K562 (cell line): ENCODE results near the gene APOC1. TPM values are rescaled to one million over a fixed set of nuclear protein-coding genes. Genes with fewer than 3 reads are reported as not detected.

ENCODE experiments used
- ATAC-seq: fragments of 200-7000 bp; cut with Tn5 transposase; 3 replicates; pipeline ENCODE4 v1.9.1; 2020; ENCODE audit warnings: moderate library complexity
- BruUV-seq: library from RNA; stranded (reverse); fragments of 400-500 nt; replicated peaks from 2 replicates; lab custom pipeline; 2021; lab: Mats Ljungman, UMichigan
- CTCF ChIA-PET: fragments of 300-600 bp; formaldehyde crosslinking; extraction: SDS; loops from one replicate; lab custom pipeline; 2021; ENCODE audit warnings: low intra/inter-chr PET ratio; lab: Yijun Ruan, JAX
- POLR2A ChIA-PET: fragments of 300-600, 350-650 bp; sonication (Branson Sonifier 250); formaldehyde crosslinking; extraction: SDS; loops from one replicate; lab custom pipeline; 2021; ENCODE audit warnings: antibody characterized with exemption, inconsistent platforms; lab: Yijun Ruan, JAX
- DNase-seq, 4 experiments: peaks; one replicate each; pipeline versions ENCODE4 v3.0.0 to v3.0.0-alpha.2; 2011 to 2018; ENCODE audit warnings: low spot score in 3 of 4, mixed read lengths in 3 of 4; ENCODE audit errors: extremely low read depth in 1 of 4
- FAIRE-seq: peaks from 2 replicates; lab custom pipeline; 2011; peaks lifted over from hg19 to GRCh38; lab: Jason Lieb, UNC
- H2AFZ ChIP-seq: 2 replicates; pipeline ENCODE4 v1.6.0; 2011; ENCODE audit warnings: low read depth, low read length, control low read depth, inconsistent platforms
- H3K27ac ChIP-seq: fragments of 200-600 bp; 3 replicates; pipeline ENCODE4 v1.8.0; 2011; ENCODE audit warnings: low read depth, mild to moderate bottlenecking, control low read depth, inconsistent platforms, low read length, moderate library complexity, mixed read lengths; ENCODE audit errors: extremely low read depth
- H3K27me3 ChIP-seq, 2 experiments: fragments of 300-600 bp in 1 of 2; 2 replicates in 1 of 2; 3 replicates in 1 of 2; pipeline versions ENCODE4 v1.6.0 to v1.8.0; 2011; ENCODE audit warnings: inconsistent platforms in 2 of 2, low read length in 2 of 2, mild to moderate bottlenecking in 1 of 2, mixed read lengths in 1 of 2, moderate library complexity in 1 of 2; ENCODE audit not compliant: control insufficient read depth in 2 of 2, insufficient read depth in 2 of 2
- H3K36me3 ChIP-seq: fragments of 300-600 bp; 3 replicates; pipeline ENCODE4 v1.8.0; 2011; ENCODE audit warnings: mild to moderate bottlenecking, low read length, inconsistent platforms; ENCODE audit not compliant: control insufficient read depth, insufficient read depth
- H3K4me1 ChIP-seq, 2 experiments: fragments of 200-600 bp in 1 of 2; replicated peaks in 1 of 2; 2 replicates in 1 of 2; 3 replicates in 1 of 2; pipeline versions ENCODE4 v1.5.1 to v1.8.0; 2011; ENCODE audit warnings: inconsistent platforms in 2 of 2, low read length in 2 of 2, mild to moderate bottlenecking in 1 of 2, mixed read lengths in 1 of 2, moderate library complexity in 1 of 2; ENCODE audit not compliant: control insufficient read depth in 2 of 2, insufficient read depth in 2 of 2
- H3K4me2 ChIP-seq: 2 replicates; pipeline ENCODE4 v1.6.1; 2011; ENCODE audit warnings: low read length, control low read depth, inconsistent platforms, mixed read lengths; ENCODE audit not compliant: insufficient read depth
- H3K4me3 ChIP-seq: fragments of 200-600 bp; sonication (generic), shearing (Covaris generic); 2 replicates; pipeline ENCODE4 v1.5.1; 2016; ENCODE audit warnings: control low read depth, inconsistent platforms
- H3K79me2 ChIP-seq: fragments of 200-600 bp; 3 replicates; pipeline ENCODE4 v1.8.0; 2011; ENCODE audit warnings: low read length, inconsistent platforms; ENCODE audit not compliant: control insufficient read depth, insufficient read depth
- H3K9ac ChIP-seq, 2 experiments: 2 replicates each; pipeline versions ENCODE4 v1.6.0 to v1.6.1; 2011; ENCODE audit warnings: low read depth in 2 of 2, low read length in 2 of 2, control low read depth in 1 of 2, inconsistent platforms in 1 of 2, mild to moderate bottlenecking in 1 of 2, mixed read lengths in 1 of 2; ENCODE audit not compliant: insufficient read depth in 1 of 2
- H3K9me1 ChIP-seq: one replicate; pipeline ENCODE4 v1.6.0; 2011; ENCODE audit warnings: inconsistent platforms, mild to moderate bottlenecking, low read length, moderate library complexity; ENCODE audit not compliant: control insufficient read depth, insufficient read depth
- H3K9me3 ChIP-seq: replicated peaks from 2 replicates; pipeline ENCODE4 v1.5.1; 2011; ENCODE audit warnings: low read depth, low read length, inconsistent platforms; ENCODE audit not compliant: control insufficient read depth, insufficient read depth
- H4K20me1 ChIP-seq: replicated peaks from 2 replicates; pipeline ENCODE4 v1.6.1; 2011; ENCODE audit warnings: low read length, inconsistent platforms, mixed read lengths; ENCODE audit not compliant: control insufficient read depth, insufficient read depth
- LARP7 ChIP-seq: fragments of 450-650 bp; IDR thresholded peaks from 2 replicates; pipeline ENCODE4 v1.6.1; 2016
- POLR2A ChIP-seq: fragments of 450-650 bp; conservative IDR thresholded peaks from 2 replicates; pipeline ENCODE4 v1.6.1; 2016
- TFAP4 ChIP-seq: sonication (generic); formaldehyde crosslinking; IDR thresholded peaks from 2 replicates; pipeline ENCODE4 v1.8.0; 2022; ENCODE audit warnings: missing genetic modification reagents, mild to moderate bottlenecking, moderate library complexity, borderline replicate concordance
- ZNF316 ChIP-seq: fragments of 450-650 bp; IDR thresholded peaks from 2 replicates; pipeline ENCODE4 v1.6.1; 2016
- WGBS: fragments of 100-300 bp; shearing (Covaris generic); methylation state at CpG from one replicate; pipeline ENCODE4 v1.1.6; 2016; ENCODE audit warnings: low coverage, mixed read lengths; ENCODE audit not compliant: insufficient coverage; ENCODE audit errors: missing lambda C conversion rate; 5-methylcytosine and 5-hydroxymethylcytosine counted together
- in situ Hi-C: fragments of 300-500 bp; cut with MboI; formaldehyde crosslinking; loops from 4 replicates; pipeline ENCODE4 v1.15.0; 2018; ENCODE audit warnings: inconsistent platforms, mixed read lengths
- intact Hi-C: fragments of 100-400 bp; cut with micrococcal nuclease; formaldehyde crosslinking; loops from 2 replicates; pipeline ENCODE4 v1.14.2; 2022
- polyA plus RNA-seq, 8 experiments: library from polyadenylated mRNA; depleted of rRNA in 4 of 8; stranded (reverse) in 5 of 8; unstranded in 3 of 8; fragments of >200 nt; fragmentation: Nextera tagmentation in 2 of 8; fragmentation: Illumina TruSeq in 1 of 8; extraction: Ambion mirVana in 2 of 8; extraction: Trizol in 1 of 8; gene quantifications; 2 replicates each; pipeline versions ENCODE4 v1.2.1 to v1.2.3, GENCODE V29; 2011 to 2014; ENCODE audit warnings: inconsistent platforms in 1 of 8, missing spikeins in 1 of 8
- total RNA-seq, 7 experiments: library from RNA; depleted of rRNA in 6 of 7; stranded (reverse); fragments of >200 nt in 6 of 7; fragmentation: Illumina TruSeq in 2 of 7; extraction: Trizol in 2 of 7; gene quantifications; 2 replicates each; pipeline versions ENCODE4 v1.2.1 to v1.2.3, GENCODE V29; 2011 to 2021; ENCODE audit warnings: low replicate concordance in 1 of 7

APOC1 gene
- total and polyA plus RNA-seq, 9 of the 15 experiments (the other 6 are each of a cell fraction or from before 2014, with no cell fraction given) = 115 to 408 (median 220) TPM

- TF ChIP-seq TFAP4 (CRISPR knock-in tag) (peak; percentile 18; the same call in 1 of the 2 replicates), POLR2A (peak; percentile 56)
- TF ChIP-seq, all 486 proteins: peak for 16; not testable (repeated sequence) for 470
Observed at GRCh38 chr19:44926245-44927077, 12.1 kb downstream of the APOC1 start (continued).

- no peaks in the 10 kb centered on the region for H3K36me3 ChIP-seq
- no peaks in the 10 kb centered on the region for H4K20me1 ChIP-seq
- intact Hi-C loops (no loop called here), in situ Hi-C loops (no loop called here)
- FAIRE-seq (no peak), ATAC-seq (no peak), DNase-seq (no peak)
- H3K9ac ChIP-seq = peak overlapping the region in 1 of 2 experiments; percentile 54; a peak in 1 of 4 replicates
- H3K9me1 ChIP-seq = no peaks in the 10 kb centered on the region
- H3K27me3 ChIP-seq = no peaks in the 10 kb centered on the region
- H3K4me1 ChIP-seq = peaks cover 0 to 24% of the 10 kb centered on the region in 2 experiments; a peak in 4 of 5 replicates
- H3K4me2 ChIP-seq = no peak overlapping the region
- no peak overlapping the region for H3K27ac ChIP-seq
- H2AFZ ChIP-seq = peak overlapping the region; percentile 87; the same call in 1 of the 2 replicates
- H3K9me3 ChIP-seq = no peaks in the 10 kb centered on the region
- H3K4me3 ChIP-seq = no peak overlapping the region
- POLR2A ChIA-PET = no interaction called here
- no peaks in the 10 kb centered on the region for H3K79me2 ChIP-seq
- BruUV-seq = no TSS peak
- no peak for TF ChIP-seq ZNF316
- TF ChIP-seq LARP7 = peak; percentile 4; the same call in 1 of the 2 replicates
- WGBS = 65% methylated on average over 5 of the region's 5 CpGs
- CTCF ChIA-PET = no interaction called here
Observed at GRCh38 chr19:44927746-44928145, 13.3 kb downstream of the APOC1 start.
